ENCODE results near the gene BTNL9. TPM values are rescaled to one million over a fixed set of nuclear protein-coding genes. Genes with fewer than 3 reads are reported as not detected.
"Not testable (repeated sequence)": the region's sequence is repeated elsewhere in the genome, so short reads cannot be mapped to it uniquely, and the experiment has no call there.

Gene BTNL9
- polyA plus RNA-seq, 3 donors from 2014 or later: not detected

GRCh38 chr5:181104259-181104568 is 64.1 kb downstream of the BTNL9 start:
- H3K27ac Mint-ChIP-seq, H3K9me3 Mint-ChIP-seq, DNase-seq, H3K36me3 Mint-ChIP-seq: not testable (repeated sequence)
- Mint-ChIP-seq H3K4me1 (peaks cover 10 to 15% of the 10 kb centered on the region in 2 donors), H3K27me3 (ENCODE audit: low read depth in 3 of 3) (peaks cover 12 to 29% (median 21%) of the 10 kb centered on the region in 3 donors), H3K4me3 (peak overlapping the region; percentile 18 to 72 (median 70))

GRCh38 chr5:181104606-181105390 is 64.7 kb downstream of the BTNL9 start:
- not testable (repeated sequence) for H3K4me1 Mint-ChIP-seq, H3K27ac Mint-ChIP-seq, H3K36me3 Mint-ChIP-seq, H3K9me3 Mint-ChIP-seq, DNase-seq
- Mint-ChIP-seq H3K27me3 (ENCODE audit: low read depth in 3 of 3) (peaks cover 12 to 25% (median 18%) of the 10 kb centered on the region in 3 donors), H3K4me3 (peak overlapping the region in 1 of 5 donors; percentile 70)

GRCh38 chr5:181105391-181106025 is 65.4 kb downstream of the BTNL9 start:
- Mint-ChIP-seq H3K27ac (no peak overlapping the region), H3K4me1 (peaks cover 6 to 10% of the 10 kb centered on the region in 2 donors), H3K27me3 (ENCODE audit: low read depth in 3 of 3) (peaks cover 9 to 25% (median 13%) of the 10 kb centered on the region in 3 donors), H3K4me3 (no peak overlapping the region), H3K36me3 (peaks cover 0 to 3% (median 0%) of the 10 kb centered on the region in 3 donors), H3K9me3 (peaks cover 0 to 2% (median 0%) of the 10 kb centered on the region in 6 donors)
- no peak for DNase-seq

- Mint-ChIP-seq H3K4me3 (no peak overlapping the region), H3K4me1 (peaks cover 6 to 10% of the 10 kb centered on the region in 2 donors), H3K9me3 (peaks cover 0 to 2% (median 0%) of the 10 kb centered on the region in 6 donors), H3K27ac (no peak overlapping the region), H3K27me3 (ENCODE audit: low read depth in 3 of 3) (peaks cover 11 to 33% (median 15%) of the 10 kb centered on the region in 3 donors), H3K36me3 (peaks cover 0 to 3% (median 0%) of the 10 kb centered on the region in 3 donors)
- no peak for DNase-seq
Observed at GRCh38 chr5:181107699-181108098, 67.6 kb downstream of the BTNL9 start.

GRCh38 chr5:181108578-181109165 is 68.6 kb downstream of the BTNL9 start:
- H3K4me3 Mint-ChIP-seq: no peak overlapping the region
- H3K27ac Mint-ChIP-seq: no peak overlapping the region
- peaks cover 0 to 3% (median 0%) of the 10 kb centered on the region in 3 donors for H3K36me3 Mint-ChIP-seq
- peaks cover 11 to 33% (median 12%) of the 10 kb centered on the region in 3 donors for H3K27me3 Mint-ChIP-seq (ENCODE audit: low read depth in 3 of 3)
- H3K4me1 Mint-ChIP-seq: peaks cover 6 to 10% of the 10 kb centered on the region in 2 donors
- peaks cover 0 to 2% (median 0%) of the 10 kb centered on the region in 6 donors for H3K9me3 Mint-ChIP-seq
- DNase-seq: no peak

- no peaks in the 10 kb centered on the region for H3K36me3 Mint-ChIP-seq
- DNase-seq: no peak
- H3K4me3 Mint-ChIP-seq: no peak overlapping the region
- peaks cover 1 to 4% of the 10 kb centered on the region in 2 donors for H3K4me1 Mint-ChIP-seq
- H3K9me3 Mint-ChIP-seq: no peaks in the 10 kb centered on the region
- no peak overlapping the region for H3K27ac Mint-ChIP-seq
- H3K27me3 Mint-ChIP-seq (ENCODE audit: low read depth in 3 of 3): peaks cover 11 to 35% (median 11%) of the 10 kb centered on the region in 3 donors
Observed at GRCh38 chr5:181109489-181110013, 69.5 kb downstream of the BTNL9 start.

GRCh38 chr5:181111010-181111409 is 70.9 kb downstream of the BTNL9 start:
- no peaks in the 10 kb centered on the region for H3K36me3 Mint-ChIP-seq
- no peaks in the 10 kb centered on the region for H3K9me3 Mint-ChIP-seq
- DNase-seq: no peak
- H3K4me3 Mint-ChIP-seq: no peak overlapping the region
- peaks cover 8 to 37% (median 8%) of the 10 kb centered on the region in 3 donors for H3K27me3 Mint-ChIP-seq (ENCODE audit: low read depth in 3 of 3)
- H3K27ac Mint-ChIP-seq: no peak overlapping the region
- H3K4me1 Mint-ChIP-seq: peaks cover under 1 to 2% of the 10 kb centered on the region in 2 donors

Other genes with a start within 250 kb of the BTNL9 start
- gene MGAT1, start 237.5 kb upstream of the BTNL9 start, polyA plus RNA-seq: 100 to 1,000 TPM; 220 to 241 (median 238) TPM
- gene ZFP62, start 179.0 kb upstream of the BTNL9 start, polyA plus RNA-seq: 1 to 10 TPM; 7.4 to 9.8 (median 8.9) TPM
- not detected for gene BTNL8, start 141.1 kb upstream of the BTNL9 start, polyA plus RNA-seq
- gene BTNL3, start 51.4 kb upstream of the BTNL9 start, polyA plus RNA-seq: not detected
- not detected for gene OR2V1, start 90.9 kb downstream of the BTNL9 start, polyA plus RNA-seq
- gene OR2V2, start 107.3 kb downstream of the BTNL9 start, polyA plus RNA-seq: not detected
- under 1 TPM in 1 of 3 donors, not detected in 2; 0.50 TPM for gene TRIM7, start 164.9 kb downstream of the BTNL9 start, polyA plus RNA-seq
- gene TRIM41, start 183.0 kb downstream of the BTNL9 start, polyA plus RNA-seq: 1 to 10 TPM in 2 of 3 donors, under 1 TPM in 1; 0.80 to 2.3 (median 1.7) TPM
- gene RACK1, start 203.6 kb downstream of the BTNL9 start, polyA plus RNA-seq: 1,000 to 10,000 TPM; 1,093 to 1,304 (median 1,251) TPM
- 10 to 100 TPM; 16.0 to 42.6 (median 18.0) TPM for gene TRIM52, start 220.9 kb downstream of the BTNL9 start, polyA plus RNA-seq

Data from immature natural killer cell (primary cell).